Liver (tissue), 9 donors: ENCODE results near the gene BTBD19. TPM values are rescaled to one million over a fixed set of nuclear protein-coding genes. Genes with fewer than 3 reads are reported as not detected.

ENCODE experiments used
- DNase-seq: peaks from one replicate; pipeline ENCODE4 v3.0.0-alpha.2; 2017; ENCODE audit warnings: low spot score
- H3K27ac ChIP-seq, 2 donors: one replicate each; pipeline ENCODE4 v1.7.0; 2013; ENCODE audit warnings: inconsistent platforms in 2 of 2, low read length in 2 of 2, control low read depth in 1 of 2, low read depth in 1 of 2, mild to moderate bottlenecking in 1 of 2
- H3K27me3 ChIP-seq, 4 donors: one replicate each; pipeline versions ENCODE4 v1.6.1 to v1.7.0; 2013; ENCODE audit warnings: low read length in 3 of 4, inconsistent platforms in 1 of 4, mild to moderate bottlenecking in 1 of 4, moderate library complexity in 1 of 4; ENCODE audit not compliant: control insufficient read depth in 4 of 4, insufficient read depth in 4 of 4
- H3K36me3 ChIP-seq, 4 donors: one replicate each; pipeline versions ENCODE4 v1.6.1 to v1.7.0; 2013; ENCODE audit warnings: low read length in 3 of 4, mild to moderate bottlenecking in 3 of 4, low read depth in 1 of 4, moderate library complexity in 1 of 4; ENCODE audit not compliant: control insufficient read depth in 4 of 4, insufficient read depth in 3 of 4
- H3K4me1 ChIP-seq, 4 donors: one replicate each; pipeline versions ENCODE4 v1.6.1 to v1.7.0; 2013; ENCODE audit warnings: low read length in 3 of 4, mild to moderate bottlenecking in 3 of 4, moderate library complexity in 1 of 4; ENCODE audit not compliant: control insufficient read depth in 4 of 4, insufficient read depth in 4 of 4
- H3K4me3 ChIP-seq, 3 donors: one replicate each; pipeline versions ENCODE4 v1.6.1 to v1.7.0; 2013; ENCODE audit warnings: low read length in 3 of 3, control low read depth in 1 of 3, low read depth in 1 of 3, mild to moderate bottlenecking in 1 of 3
- H3K9ac ChIP-seq, 2 donors: one replicate each; pipeline ENCODE4 v1.7.0; 2013; ENCODE audit warnings: low read length in 2 of 2, mild to moderate bottlenecking in 2 of 2, moderate library complexity in 2 of 2, control low read depth in 1 of 2, low read depth in 1 of 2
- H3K9me3 ChIP-seq, 4 donors: one replicate each; pipeline versions ENCODE4 v1.6.1 to v1.7.0; 2013; ENCODE audit warnings: low read length in 3 of 4; ENCODE audit not compliant: control insufficient read depth in 4 of 4
- FOXA1 ChIP-seq: IDR thresholded peaks from 2 replicates; pipeline ENCODE4 v1.6.1; 2016; ENCODE audit warnings: antibody characterized with exemption
- FOXA2 ChIP-seq: IDR thresholded peaks from 2 replicates; pipeline ENCODE4 v1.6.1; 2016; ENCODE audit warnings: antibody characterized with exemption
- HNF4A ChIP-seq, 2 donors: conservative IDR thresholded peaks; 2 replicates each; pipeline ENCODE4 v1.6.1; 2016; ENCODE audit warnings: antibody characterized with exemption in 2 of 2, mild to moderate bottlenecking in 2 of 2
- HNF4G ChIP-seq: IDR thresholded peaks from 2 replicates; pipeline ENCODE4 v1.6.1; 2016; ENCODE audit warnings: antibody characterized with exemption
- JUND ChIP-seq, 2 donors: IDR thresholded peaks; 2 replicates each; pipeline ENCODE4 v1.6.1; 2016; ENCODE audit warnings: antibody characterized with exemption in 2 of 2
- NR2F2 ChIP-seq: IDR thresholded peaks from 2 replicates; pipeline ENCODE4 v1.6.1; 2016; ENCODE audit warnings: antibody characterized with exemption
- RXRA ChIP-seq, 2 donors: IDR thresholded peaks; 2 replicates each; pipeline ENCODE4 v1.6.1; 2017 to 2018; ENCODE audit warnings: antibody characterized with exemption in 2 of 2, mild to moderate bottlenecking in 1 of 2
- SP1 ChIP-seq: IDR thresholded peaks from 2 replicates; pipeline ENCODE4 v1.6.1; 2018; ENCODE audit warnings: antibody characterized with exemption, mild to moderate bottlenecking
- YY1 ChIP-seq: IDR thresholded peaks from 2 replicates; pipeline ENCODE4 v1.6.1; 2016; ENCODE audit warnings: antibody characterized with exemption, mild to moderate bottlenecking
- WGBS: extraction: QIAGEN DNeasy Blood & Tissue Kit; methylation state at CpG from one replicate; pipeline ENCODE4 v1.1.7; 2013; 5-methylcytosine and 5-hydroxymethylcytosine counted together
- polyA plus RNA-seq, 2 donors: library from polyadenylated mRNA; stranded (reverse) in 1 of 2; unstranded in 1 of 2; fragments of 200-250 nt in 1 of 2; fragments of >200 nt in 1 of 2; fragmentation: Nextera tagmentation in 1 of 2; extraction: Ambion mirVana in 1 of 2; gene quantifications; one replicate each; pipeline versions ENCODE4 v1.2.1 to v1.2.3, GENCODE V29; 2013 to 2015
- total RNA-seq, 2 donors: library from RNA; depleted of rRNA; stranded (reverse); fragments of >200 nt; gene quantifications; one replicate each; pipeline ENCODE4 v1.2.3, GENCODE V29; 2014
- TF ChIP-seq, protein P1 (sequence below): IDR thresholded peaks from 2 replicates; pipeline ENCODE4 v1.6.1; 2016; ENCODE audit warnings: antibody characterized with exemption
- TF ChIP-seq, protein P2 (sequence below): IDR thresholded peaks from 2 replicates; pipeline ENCODE4 v1.6.1; 2016; ENCODE audit warnings: antibody characterized with exemption
- TF ChIP-seq, protein P3 (sequence below): fragments of 150-350 bp; IDR thresholded peaks from 2 replicates; pipeline ENCODE4 v1.5.1; 2017; ENCODE audit warnings: improper control_type of control experiment, low read depth, low read length; ENCODE audit not compliant: missing input control
- TF ChIP-seq, protein P4 (sequence below): IDR thresholded peaks from 2 replicates; pipeline ENCODE4 v1.6.1; 2016; ENCODE audit warnings: antibody characterized with exemption
- donor health status: healthy.
- donor health status: healthy.
- donor health status: healthy.
- donor health status: healthy.
- donor health status: healthy.

BTBD19 gene
- total and polyA plus RNA-seq, 4 donors = 1.3 to 3.1 (median 2.6) TPM

DNA sequence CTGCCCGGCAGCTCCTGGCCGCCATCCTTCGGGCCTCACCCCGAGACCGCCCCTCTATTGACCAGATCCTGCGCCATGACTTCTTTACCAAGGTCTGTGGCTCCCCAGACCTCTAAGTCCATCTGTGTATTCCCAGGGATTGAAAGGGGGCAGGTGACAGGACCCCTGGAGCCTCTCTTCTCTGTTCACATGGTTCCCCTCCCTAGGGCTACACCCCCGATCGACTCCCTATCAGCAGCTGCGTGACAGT is 5.3 kb upstream of the BTBD19 start:
- Histone ChIP-seq H3K9ac (no peak overlapping the region), H3K4me1 (peaks cover 14 to 30% (median 24%) of the 10 kb centered on the region in 4 donors), H3K4me3 (no peak overlapping the region), H3K9me3 (no peaks in the 10 kb centered on the region), H3K27me3 (no peaks in the 10 kb centered on the region), H3K27ac (no peak overlapping the region), H3K36me3 (peaks cover 0 to 8% (median 8%) of the 10 kb centered on the region in 4 donors)
- no peak for DNase-seq
- 96% methylated on average over 9 of the region's 9 CpGs for WGBS
- no peak for TF ChIP-seq NR2F2
- no peak for TF ChIP-seq FOXA2
- TF ChIP-seq, protein P1, sequence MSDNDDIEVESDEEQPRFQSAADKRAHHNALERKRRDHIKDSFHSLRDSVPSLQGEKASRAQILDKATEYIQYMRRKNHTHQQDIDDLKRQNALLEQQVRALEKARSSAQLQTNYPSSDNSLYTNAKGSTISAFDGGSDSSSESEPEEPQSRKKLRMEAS = no peak
- TF ChIP-seq HNF4A (conservative IDR thresholded peaks at IDR 0.05) = no peak

DNA sequence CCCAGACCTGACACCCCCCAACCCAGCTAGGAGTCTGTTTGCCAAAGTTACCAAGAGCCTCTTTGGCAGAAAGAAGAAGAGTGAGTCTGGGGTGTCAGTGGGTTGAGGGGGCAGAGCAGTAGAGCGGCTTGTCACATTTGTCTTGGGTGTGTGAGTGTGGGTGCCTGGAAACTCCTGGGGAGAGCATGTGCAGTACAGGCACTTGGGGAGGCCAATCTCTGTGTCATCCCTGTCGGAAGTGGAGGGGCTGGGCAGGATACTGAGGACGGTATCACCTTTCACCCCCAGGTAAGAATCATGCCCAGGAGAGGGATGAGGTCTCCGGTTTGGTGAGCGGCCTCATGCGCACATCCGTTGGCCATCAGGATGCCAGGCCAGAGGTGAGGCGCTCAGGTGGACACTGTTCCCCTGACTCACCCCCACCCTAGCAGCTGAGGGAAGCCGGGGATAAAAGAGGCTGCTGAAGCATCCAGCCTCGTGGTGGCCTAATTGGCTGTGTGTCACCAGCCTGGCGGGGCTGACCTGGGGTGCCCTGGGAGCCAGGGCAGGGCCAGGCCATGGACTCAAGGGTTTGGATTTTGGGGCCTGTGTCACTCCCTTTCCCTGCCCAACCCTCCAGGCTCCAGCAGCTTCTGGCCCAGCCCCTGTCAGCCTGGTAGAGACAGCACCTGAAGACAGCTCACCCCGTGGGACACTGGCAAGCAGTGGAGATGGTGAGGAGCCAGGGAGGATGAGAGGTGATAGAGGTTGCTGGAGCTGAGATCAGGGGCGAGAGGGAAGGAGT is 4.8 kb upstream of the BTBD19 start:
- H3K27me3 ChIP-seq = no peaks in the 10 kb centered on the region
- no peak overlapping the region for H3K9ac ChIP-seq
- no peak overlapping the region for H3K4me3 ChIP-seq
- peaks cover 0 to 8% (median 8%) of the 10 kb centered on the region in 4 donors for H3K36me3 ChIP-seq
- H3K4me1 ChIP-seq = peaks cover 15 to 34% (median 27%) of the 10 kb centered on the region in 4 donors
- WGBS = 93% methylated on average over 13 of the region's 13 CpGs
- DNase-seq = no peak
- no peak for TF ChIP-seq SP1
- TF ChIP-seq JUND (IDR thresholded peaks at IDR 0.05) = no peak
- no peak for TF ChIP-seq NR2F2
- TF ChIP-seq YY1 = no peak
- TF ChIP-seq FOXA1 = no peak
- TF ChIP-seq, protein P2, sequence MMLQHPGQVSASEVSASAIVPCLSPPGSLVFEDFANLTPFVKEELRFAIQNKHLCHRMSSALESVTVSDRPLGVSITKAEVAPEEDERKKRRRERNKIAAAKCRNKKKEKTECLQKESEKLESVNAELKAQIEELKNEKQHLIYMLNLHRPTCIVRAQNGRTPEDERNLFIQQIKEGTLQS = no peak
- TF ChIP-seq, protein P3, sequence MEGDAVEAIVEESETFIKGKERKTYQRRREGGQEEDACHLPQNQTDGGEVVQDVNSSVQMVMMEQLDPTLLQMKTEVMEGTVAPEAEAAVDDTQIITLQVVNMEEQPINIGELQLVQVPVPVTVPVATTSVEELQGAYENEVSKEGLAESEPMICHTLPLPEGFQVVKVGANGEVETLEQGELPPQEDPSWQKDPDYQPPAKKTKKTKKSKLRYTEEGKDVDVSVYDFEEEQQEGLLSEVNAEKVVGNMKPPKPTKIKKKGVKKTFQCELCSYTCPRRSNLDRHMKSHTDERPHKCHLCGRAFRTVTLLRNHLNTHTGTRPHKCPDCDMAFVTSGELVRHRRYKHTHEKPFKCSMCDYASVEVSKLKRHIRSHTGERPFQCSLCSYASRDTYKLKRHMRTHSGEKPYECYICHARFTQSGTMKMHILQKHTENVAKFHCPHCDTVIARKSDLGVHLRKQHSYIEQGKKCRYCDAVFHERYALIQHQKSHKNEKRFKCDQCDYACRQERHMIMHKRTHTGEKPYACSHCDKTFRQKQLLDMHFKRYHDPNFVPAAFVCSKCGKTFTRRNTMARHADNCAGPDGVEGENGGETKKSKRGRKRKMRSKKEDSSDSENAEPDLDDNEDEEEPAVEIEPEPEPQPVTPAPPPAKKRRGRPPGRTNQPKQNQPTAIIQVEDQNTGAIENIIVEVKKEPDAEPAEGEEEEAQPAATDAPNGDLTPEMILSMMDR = no peak
- no peak for TF ChIP-seq HNF4G
- no peaks in the 10 kb centered on the region for H3K9me3 ChIP-seq
- no peak overlapping the region for H3K27ac ChIP-seq

DNA sequence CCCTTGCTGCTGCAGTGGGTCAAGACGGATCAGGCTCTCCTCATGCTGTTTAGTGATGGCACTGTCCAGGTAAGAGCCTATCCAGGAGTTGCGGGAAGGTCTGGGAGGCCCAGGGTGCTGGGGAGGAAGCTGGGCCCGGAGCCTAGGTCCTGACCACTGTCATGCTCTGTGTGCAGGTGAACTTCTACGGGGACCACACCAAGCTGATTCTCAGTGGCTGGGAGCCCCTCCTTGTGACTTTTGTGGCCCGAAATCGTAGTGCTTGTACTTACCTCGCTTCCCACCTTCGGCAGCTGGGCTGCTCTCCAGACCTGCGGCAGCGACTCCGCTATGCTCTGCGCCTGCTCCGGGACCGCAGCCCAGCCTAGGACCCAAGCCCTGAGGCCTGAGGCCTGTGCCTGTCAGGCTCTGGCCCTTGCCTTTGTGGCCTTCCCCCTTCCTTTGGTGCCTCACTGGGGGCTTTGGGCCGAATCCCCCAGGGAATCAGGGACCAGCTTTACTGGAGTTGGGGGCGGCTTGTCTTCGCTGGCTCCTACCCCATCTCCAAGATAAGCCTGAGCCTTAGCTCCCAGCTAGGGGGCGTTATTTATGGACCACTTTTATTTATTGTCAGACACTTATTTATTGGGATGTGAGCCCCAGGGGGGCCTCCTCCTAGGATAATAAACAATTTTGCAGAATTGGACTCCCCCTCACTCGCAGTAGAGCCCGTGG is 2.9 kb upstream of the BTBD19 start:
- H3K9ac ChIP-seq = no peak overlapping the region
- no peaks in the 10 kb centered on the region for H3K27me3 ChIP-seq
- H3K4me3 ChIP-seq = no peak overlapping the region
- H3K36me3 ChIP-seq = peaks cover 0 to 8% (median 8%) of the 10 kb centered on the region in 4 donors
- 96% methylated on average over 20 of the region's 20 CpGs for WGBS
- peak overlapping the region in 1 of 2 donors; percentile 11 for H3K27ac ChIP-seq
- no peak for DNase-seq
- peaks cover 15 to 51% (median 38%) of the 10 kb centered on the region in 4 donors for H3K4me1 ChIP-seq
- TF ChIP-seq, protein P2 = no peak
- TF ChIP-seq HNF4G (no peak), RXRA (IDR thresholded peaks at IDR 0.05) (no peak), SP1 (no peak)
- TF ChIP-seq, protein P4, sequence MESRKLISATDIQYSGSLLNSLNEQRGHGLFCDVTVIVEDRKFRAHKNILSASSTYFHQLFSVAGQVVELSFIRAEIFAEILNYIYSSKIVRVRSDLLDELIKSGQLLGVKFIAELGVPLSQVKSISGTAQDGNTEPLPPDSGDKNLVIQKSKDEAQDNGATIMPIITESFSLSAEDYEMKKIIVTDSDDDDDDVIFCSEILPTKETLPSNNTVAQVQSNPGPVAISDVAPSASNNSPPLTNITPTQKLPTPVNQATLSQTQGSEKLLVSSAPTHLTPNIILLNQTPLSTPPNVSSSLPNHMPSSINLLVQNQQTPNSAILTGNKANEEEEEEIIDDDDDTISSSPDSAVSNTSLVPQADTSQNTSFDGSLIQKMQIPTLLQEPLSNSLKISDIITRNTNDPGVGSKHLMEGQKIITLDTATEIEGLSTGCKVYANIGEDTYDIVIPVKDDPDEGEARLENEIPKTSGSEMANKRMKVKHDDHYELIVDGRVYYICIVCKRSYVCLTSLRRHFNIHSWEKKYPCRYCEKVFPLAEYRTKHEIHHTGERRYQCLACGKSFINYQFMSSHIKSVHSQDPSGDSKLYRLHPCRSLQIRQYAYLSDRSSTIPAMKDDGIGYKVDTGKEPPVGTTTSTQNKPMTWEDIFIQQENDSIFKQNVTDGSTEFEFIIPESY = no peak
- TF ChIP-seq, protein P3 = no peak
- no peaks in the 10 kb centered on the region for H3K9me3 ChIP-seq
